ENCODE data around the gene C2CD3. TPM values are rescaled to one million over a fixed set of nuclear protein-coding genes. Genes with fewer than 3 reads are reported as not detected.
A peak's percentile ranks its signal among the peaks of the same experiment; 100 is the strongest.

C2CD3 gene
- total and polyA plus RNA-seq, 5 donors: 10.1 to 19.1 (median 15.0) TPM

GRCh38 chr11:73983741-73984538, 186.9 kb downstream of the C2CD3 start:
- no peaks in the 10 kb centered on the region for H3K9me3 ChIP-seq (ENCODE audit: control insufficient read depth, low read length)
- ATAC-seq (peak; percentile 1 to 20), DNase-seq (no peak)
- intact Hi-C loops (cut with DNase I): no loop called here
- no peaks in the 10 kb centered on the region for H3K27me3 ChIP-seq (ENCODE audit: control insufficient read depth, insufficient read depth)
- peak overlapping the region; percentile 4 for H3K27ac ChIP-seq (ENCODE audit: low read length)
- WGBS: 40% methylated on average over 18 of the region's 18 CpGs
- H3K4me3 ChIP-seq (ENCODE audit: low read length): peak overlapping the region; percentile 46
- H3K4me1 ChIP-seq (ENCODE audit: control insufficient read depth, insufficient read depth, low read length): peaks cover 2% of the 10 kb centered on the region

GRCh38 chr11:73982990-73983740, 187.6 kb downstream of the C2CD3 start:
- no peaks in the 10 kb centered on the region for H3K27me3 ChIP-seq (ENCODE audit: control insufficient read depth, insufficient read depth)
- WGBS: under 1% methylated on average over 56 of the region's 56 CpGs
- peak; percentile 92 to 96 (median 96) for DNase-seq
- ATAC-seq: peak; percentile 94 to 96
- peaks cover 2% of the 10 kb centered on the region for H3K4me1 ChIP-seq (ENCODE audit: control insufficient read depth, insufficient read depth, low read length)
- no peaks in the 10 kb centered on the region for H3K9me3 ChIP-seq (ENCODE audit: control insufficient read depth, low read length)
- intact Hi-C loops (cut with DNase I): no loop called here
- peak overlapping the region; percentile 61 for H3K27ac ChIP-seq (ENCODE audit: low read length)
- H3K4me3 ChIP-seq (ENCODE audit: low read length): peak overlapping the region; percentile 46

DNA sequence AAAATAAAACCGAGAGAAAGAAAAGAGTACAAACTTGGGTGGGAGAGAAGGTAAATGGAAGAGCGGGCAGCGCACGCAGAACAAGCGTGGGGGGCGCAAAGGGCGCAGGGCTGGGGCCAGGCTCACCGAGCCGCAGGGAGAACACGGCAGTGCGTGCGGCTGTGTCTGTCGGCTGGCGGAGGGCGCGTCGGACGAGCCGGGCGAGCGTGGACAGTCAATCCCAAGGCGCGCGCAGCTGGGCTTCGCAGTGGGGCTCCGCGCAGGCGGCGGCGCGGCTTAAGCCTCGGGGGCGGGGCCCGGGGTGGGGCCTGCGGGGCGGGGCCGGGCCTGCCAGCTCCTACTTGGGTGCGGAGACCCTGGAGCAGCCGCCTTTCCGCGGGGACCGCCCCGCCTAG, 188.2 kb downstream of the C2CD3 start, which contains the start of gene UCP2:
Gene UCP2, minus strand, starts transcription at position 249 of the 395 bp plus-strand sequence. CDS start 4,465 bp downstream, outside the sequence.
- intact Hi-C loops (cut with DNase I): no loop called here
- peak; percentile 88 to 95 (median 93) for DNase-seq

DNA sequence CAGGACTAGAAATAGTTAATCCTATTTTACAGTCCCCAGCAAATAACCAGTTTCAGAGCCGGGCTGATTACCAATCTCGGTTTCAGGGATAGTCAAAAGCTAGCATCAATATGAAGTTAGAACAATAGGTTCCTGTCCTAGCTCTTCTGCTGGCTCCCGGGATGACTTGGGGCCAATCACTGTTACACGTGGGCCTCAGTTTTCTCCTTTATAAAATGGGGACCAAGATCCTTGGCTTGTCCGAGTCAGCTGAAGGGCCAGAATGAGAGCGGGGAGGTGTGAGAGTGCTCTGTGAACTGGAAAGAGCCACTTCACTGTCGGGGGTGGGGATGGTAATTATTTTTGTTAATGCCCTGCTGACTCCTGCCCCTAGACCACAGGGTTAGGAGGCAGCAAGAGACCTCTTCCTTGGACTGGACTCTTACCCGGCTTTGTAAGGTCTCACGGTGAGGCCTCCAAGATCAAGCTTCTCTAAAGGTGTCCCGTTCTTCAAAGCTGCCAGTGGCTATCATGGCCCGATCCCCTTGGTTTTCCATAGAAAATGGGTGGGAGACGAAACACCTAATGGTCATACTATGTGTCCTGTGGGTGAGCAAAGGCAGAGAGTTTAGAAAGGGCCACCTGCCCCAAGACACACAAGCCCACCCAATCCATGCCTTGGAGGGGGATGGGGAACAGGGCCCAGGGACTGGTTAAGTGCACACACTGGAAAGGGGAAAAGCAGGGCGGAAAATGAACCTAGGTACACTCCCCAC, 189.6 kb downstream of the C2CD3 start:
- intact Hi-C loops (cut with DNase I): no loop called here
- DNase-seq: no peak

More for the DNA sequence above, 188.2 kb downstream of the C2CD3 start, which contains the start of gene UCP2:
- H3K27ac ChIP-seq (ENCODE audit: low read length): peak within 1 kb of the TSS; percentile 61
- 1% methylated on average over 43 of the region's 43 CpGs for WGBS
- peaks cover 2% of the 10 kb centered on the region for H3K4me1 ChIP-seq (ENCODE audit: control insufficient read depth, insufficient read depth, low read length)
- peak; percentile 94 to 95 for ATAC-seq
- no peaks in the 10 kb centered on the region for H3K9me3 ChIP-seq (ENCODE audit: control insufficient read depth, low read length)
- H3K27me3 ChIP-seq (ENCODE audit: control insufficient read depth, insufficient read depth): no peaks in the 10 kb centered on the region
- peak within 1 kb of the TSS; percentile 46 for H3K4me3 ChIP-seq (ENCODE audit: low read length)

DNA sequence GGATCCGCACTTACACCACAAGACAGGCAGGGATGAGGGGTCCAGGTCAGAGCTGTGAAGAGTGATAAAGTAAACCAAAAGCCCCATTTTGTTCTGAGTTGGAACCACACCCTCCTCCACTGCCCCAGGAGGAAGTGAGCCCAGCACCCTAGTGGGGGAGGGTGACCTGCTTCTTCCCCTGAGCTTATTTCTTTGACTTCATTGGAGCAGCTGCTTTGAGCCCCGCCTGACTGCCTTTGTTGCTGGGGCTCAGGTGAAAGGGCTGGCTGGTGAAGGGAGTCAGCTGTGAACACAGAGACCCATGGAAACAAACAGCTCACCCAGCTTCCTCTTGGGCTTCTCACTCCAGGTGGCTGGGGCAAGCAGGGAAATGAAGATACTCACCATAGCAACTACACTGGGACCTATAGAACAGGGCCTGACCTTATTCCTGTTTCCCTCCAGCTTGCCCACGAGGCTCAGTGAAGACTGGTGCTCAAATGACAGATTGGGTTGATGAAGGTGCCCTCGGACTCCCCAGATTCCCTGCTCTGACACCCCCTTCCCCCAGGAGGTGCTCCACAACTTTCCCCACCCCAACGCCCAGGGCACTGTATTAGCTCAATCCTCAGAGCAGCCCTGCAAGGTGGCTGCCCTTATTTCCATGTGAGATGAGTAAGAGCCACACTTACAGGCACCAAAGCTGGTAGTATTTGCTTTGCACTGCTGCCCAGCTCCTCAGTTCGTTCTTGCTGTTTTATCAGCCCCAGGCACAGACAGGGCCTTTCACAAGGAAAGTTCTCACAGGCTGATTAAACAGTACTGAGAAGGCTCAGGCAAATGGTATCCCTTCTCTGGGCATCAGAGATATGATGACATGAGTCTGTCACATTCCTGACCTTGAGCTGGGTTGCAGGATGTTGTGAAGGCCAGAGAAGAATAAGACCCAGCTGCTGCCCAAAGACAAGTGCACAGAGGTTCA, 190.5 kb downstream of the C2CD3 start:
- Histone ChIP-seq H3K4me3 (ENCODE audit: low read length) (no peak overlapping the region), H3K4me1 (ENCODE audit: control insufficient read depth, insufficient read depth, low read length) (peaks cover 2% of the 10 kb centered on the region), H3K9me3 (ENCODE audit: control insufficient read depth, low read length) (no peaks in the 10 kb centered on the region), H3K27me3 (ENCODE audit: control insufficient read depth, insufficient read depth) (no peaks in the 10 kb centered on the region), H3K27ac (ENCODE audit: low read length) (no peak overlapping the region)
- WGBS: 63% methylated on average over 6 of the region's 6 CpGs
- ATAC-seq: no peak
- peak in 2 of 3 donors; percentile 68 to 74 for DNase-seq
- intact Hi-C loops (cut with DNase I): no loop called here

More for the DNA sequence above, 189.6 kb downstream of the C2CD3 start:
- Histone ChIP-seq H3K4me1 (ENCODE audit: control insufficient read depth, insufficient read depth, low read length) (peaks cover 2% of the 10 kb centered on the region), H3K27me3 (ENCODE audit: control insufficient read depth, insufficient read depth) (no peaks in the 10 kb centered on the region), H3K9me3 (ENCODE audit: control insufficient read depth, low read length) (no peaks in the 10 kb centered on the region), H3K27ac (ENCODE audit: low read length) (no peak overlapping the region), H3K4me3 (ENCODE audit: low read length) (no peak overlapping the region)
- no peak for ATAC-seq
- 83% methylated on average over 13 of the region's 13 CpGs for WGBS

DNA sequence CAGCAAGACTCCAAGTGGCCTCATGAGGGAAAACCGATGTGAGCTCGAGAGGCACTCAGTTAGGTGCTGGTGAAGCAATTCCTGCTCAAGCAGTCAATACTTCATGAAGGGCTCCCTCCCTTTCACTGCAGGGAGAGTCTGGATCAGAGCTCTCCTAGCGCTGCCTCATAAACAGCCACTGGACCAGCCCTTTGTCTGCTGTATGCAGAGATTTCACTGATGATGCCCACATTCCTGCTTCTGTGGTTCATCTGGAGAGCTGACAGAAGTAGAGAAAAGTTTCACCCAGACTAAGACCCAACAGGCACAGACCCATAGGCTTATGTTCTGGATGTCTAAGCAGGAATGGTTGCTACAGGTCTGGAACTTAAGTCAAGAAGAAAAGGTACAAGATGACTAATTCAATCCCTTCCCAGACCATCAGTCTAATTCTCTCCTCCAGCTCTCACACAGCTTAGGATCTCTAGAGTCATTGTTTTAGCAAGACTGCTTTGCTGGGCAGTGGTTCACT, 192.2 kb downstream of the C2CD3 start:
- WGBS: 92% methylated on average over 3 of the region's 3 CpGs
- H3K9me3 ChIP-seq (ENCODE audit: control insufficient read depth, low read length): no peaks in the 10 kb centered on the region
- no peaks in the 10 kb centered on the region for H3K27me3 ChIP-seq (ENCODE audit: control insufficient read depth, insufficient read depth)
- H3K27ac ChIP-seq (ENCODE audit: low read length): no peak overlapping the region
- ATAC-seq (no peak), DNase-seq (no peak)
- peaks cover 2% of the 10 kb centered on the region for H3K4me1 ChIP-seq (ENCODE audit: control insufficient read depth, insufficient read depth, low read length)
- intact Hi-C loops (cut with DNase I): no loop called here
- H3K4me3 ChIP-seq (ENCODE audit: low read length): no peak overlapping the region

DNA sequence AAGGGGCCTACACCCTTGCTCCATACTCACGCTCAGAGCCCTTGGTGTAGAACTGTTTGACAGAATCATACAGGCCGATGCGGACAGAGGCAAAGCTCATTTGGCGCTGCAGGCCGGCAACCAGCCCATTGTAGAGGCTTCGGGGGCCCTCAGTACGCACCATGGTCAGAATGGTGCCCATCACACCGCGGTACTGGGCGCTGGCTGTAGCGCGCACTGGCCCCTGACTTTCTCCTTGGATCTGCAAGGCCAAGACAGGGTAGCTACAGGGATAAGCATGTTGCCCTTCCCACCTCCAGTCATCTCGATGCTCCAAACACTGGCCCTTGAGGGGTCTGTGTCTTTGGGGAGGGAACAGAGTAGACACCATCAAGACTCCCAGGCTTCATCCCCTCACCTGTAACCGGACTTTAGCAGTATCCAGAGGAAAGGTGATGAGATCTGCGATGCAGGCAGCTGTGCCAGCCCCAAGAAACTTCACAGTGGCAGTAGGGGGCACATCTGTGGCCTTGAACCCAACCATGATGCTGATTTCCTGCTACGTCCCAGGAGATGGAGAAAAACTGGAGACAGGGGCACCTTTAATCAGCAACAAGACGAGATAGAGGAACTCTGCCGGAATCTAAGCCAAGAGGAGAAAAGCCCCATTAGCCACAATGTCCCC, 192.8 kb downstream of the C2CD3 start:
- Histone ChIP-seq H3K27ac (ENCODE audit: low read length) (no peak overlapping the region), H3K9me3 (ENCODE audit: control insufficient read depth, low read length) (no peaks in the 10 kb centered on the region), H3K4me3 (ENCODE audit: low read length) (no peak overlapping the region), H3K27me3 (ENCODE audit: control insufficient read depth, insufficient read depth) (no peaks in the 10 kb centered on the region), H3K4me1 (ENCODE audit: control insufficient read depth, insufficient read depth, low read length) (peaks cover 2% of the 10 kb centered on the region)
- ATAC-seq (no peak), DNase-seq (no peak)
- intact Hi-C loops (cut with DNase I): no loop called here
- 97% methylated on average over 18 of the region's 18 CpGs for WGBS

- H3K4me1 ChIP-seq (ENCODE audit: control insufficient read depth, insufficient read depth, low read length): peaks cover 2% of the 10 kb centered on the region
- H3K27me3 ChIP-seq (ENCODE audit: control insufficient read depth, insufficient read depth): no peaks in the 10 kb centered on the region
- no peak for DNase-seq
- no peak overlapping the region for H3K27ac ChIP-seq (ENCODE audit: low read length)
- intact Hi-C loops (cut with DNase I): no loop called here
- H3K4me3 ChIP-seq (ENCODE audit: low read length): no peak overlapping the region
- no peaks in the 10 kb centered on the region for H3K9me3 ChIP-seq (ENCODE audit: control insufficient read depth, low read length)
- ATAC-seq: no peak
- 94% methylated on average over 14 of the region's 14 CpGs for WGBS
Observed at GRCh38 chr11:73976451-73977151, 194.2 kb downstream of the C2CD3 start.

DNA sequence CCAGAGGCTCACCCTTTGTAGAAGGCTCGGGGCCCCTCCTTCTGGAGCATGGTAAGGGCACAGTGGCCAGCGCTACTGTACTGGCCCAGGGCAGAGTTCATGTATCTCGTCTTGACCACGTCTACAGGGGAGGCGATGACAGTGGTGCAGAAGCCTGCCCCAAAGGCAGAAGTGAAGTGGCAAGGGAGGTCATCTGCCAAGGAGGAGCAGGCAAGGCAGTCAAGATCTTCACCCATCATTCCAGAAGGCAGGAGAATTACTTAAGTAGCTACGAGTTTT, 195.4 kb downstream of the C2CD3 start:
- no peak for ATAC-seq
- no peak overlapping the region for H3K4me3 ChIP-seq (ENCODE audit: low read length)
- no peaks in the 10 kb centered on the region for H3K27me3 ChIP-seq (ENCODE audit: control insufficient read depth, insufficient read depth)
- 94% methylated on average over 6 of the region's 6 CpGs for WGBS
- no peaks in the 10 kb centered on the region for H3K9me3 ChIP-seq (ENCODE audit: control insufficient read depth, low read length)
- DNase-seq: no peak
- no peaks in the 10 kb centered on the region for H3K4me1 ChIP-seq (ENCODE audit: control insufficient read depth, insufficient read depth, low read length)
- intact Hi-C loops (cut with DNase I): no loop called here
- no peak overlapping the region for H3K27ac ChIP-seq (ENCODE audit: low read length)

All from right cardiac atrium (tissue), 5 donors.